GM18507 (cell line): ENCODE data around the gene NMNAT3.
A peak's percentile ranks its signal among the peaks of the same experiment; 100 is the strongest.

Source experiments
- DNase-seq: peaks from one replicate; pipeline ENCODE4 v3.0.0; 2011; ENCODE audit warnings: low read depth; ENCODE audit not compliant: insufficient read length; ENCODE audit errors: extremely low spot score
- FAIRE-seq: peaks from 2 replicates; lab custom pipeline; 2011; peaks lifted over from hg19 to GRCh38; lab: Jason Lieb, UNC

NMNAT3 gene

DNA sequence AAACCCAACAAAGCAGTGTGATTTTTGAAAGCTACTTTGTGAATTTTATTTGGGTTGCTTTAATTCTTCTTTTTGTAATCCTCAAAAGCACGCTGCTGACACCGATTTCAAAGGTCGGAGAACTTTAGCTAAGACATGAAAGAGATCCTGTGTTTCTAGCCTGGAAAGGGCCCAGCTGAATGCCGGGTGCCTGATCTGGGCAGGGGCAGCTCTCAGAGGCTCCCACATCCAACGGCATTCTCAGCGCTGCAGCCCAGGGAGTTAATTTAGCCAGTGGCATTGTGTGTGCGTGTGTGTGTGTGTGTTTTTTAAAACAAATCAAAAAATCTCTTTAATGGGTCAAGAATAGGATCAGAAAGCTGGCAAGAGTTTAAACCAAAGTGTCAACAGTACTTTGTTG, 144.8 kb downstream of the NMNAT3 start:
- DNase-seq (no peak), FAIRE-seq (no peak)

DNA sequence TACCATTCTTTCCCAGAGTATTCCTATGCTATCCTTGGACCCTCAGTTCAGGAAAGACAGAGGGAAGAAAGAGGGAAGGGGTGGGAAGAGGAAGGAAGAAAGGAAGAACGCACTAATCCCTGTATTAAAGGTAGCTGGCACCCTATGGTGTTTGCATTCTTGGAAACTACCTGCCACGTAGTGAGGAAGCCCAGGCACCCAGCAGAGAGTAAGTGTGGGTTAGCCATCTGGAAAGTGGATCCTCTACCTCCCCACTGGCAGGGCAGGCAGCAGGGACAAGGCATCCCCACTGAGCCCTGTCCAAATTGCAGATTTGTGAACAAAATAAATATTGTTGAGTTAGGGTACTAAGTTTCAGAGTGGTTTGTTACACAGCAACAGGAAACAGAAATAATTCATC, 147.1 kb downstream of the NMNAT3 start:
- DNase-seq (no peak), FAIRE-seq (no peak)

GRCh38 chr3:139529662-139530061, 148.1 kb downstream of the NMNAT3 start:
- FAIRE-seq (no peak), DNase-seq (no peak)

DNA sequence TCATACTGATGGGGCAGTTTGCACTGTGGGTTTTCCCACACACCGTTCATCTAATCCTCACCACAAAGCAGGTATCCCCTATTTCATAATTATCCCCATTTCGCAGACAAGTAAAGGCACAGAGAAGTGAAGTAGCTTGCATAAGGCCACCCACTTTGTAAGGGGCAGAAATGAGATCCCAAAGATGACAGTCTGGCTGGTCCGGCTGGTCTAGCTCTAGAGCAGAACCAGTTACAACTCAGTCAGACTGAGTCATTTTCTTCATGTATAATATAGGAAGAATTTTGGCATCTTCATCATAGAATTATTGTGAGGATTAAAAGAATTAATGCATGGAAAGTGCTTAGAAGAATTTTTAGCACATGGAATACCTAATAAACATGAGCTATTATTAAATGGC, 148.8 kb downstream of the NMNAT3 start:
- FAIRE-seq (no peak), DNase-seq (no peak)

GRCh38 chr3:139528281-139528680, 149.5 kb downstream of the NMNAT3 start:
- FAIRE-seq, result no peak
- no peak for DNase-seq

DNA sequence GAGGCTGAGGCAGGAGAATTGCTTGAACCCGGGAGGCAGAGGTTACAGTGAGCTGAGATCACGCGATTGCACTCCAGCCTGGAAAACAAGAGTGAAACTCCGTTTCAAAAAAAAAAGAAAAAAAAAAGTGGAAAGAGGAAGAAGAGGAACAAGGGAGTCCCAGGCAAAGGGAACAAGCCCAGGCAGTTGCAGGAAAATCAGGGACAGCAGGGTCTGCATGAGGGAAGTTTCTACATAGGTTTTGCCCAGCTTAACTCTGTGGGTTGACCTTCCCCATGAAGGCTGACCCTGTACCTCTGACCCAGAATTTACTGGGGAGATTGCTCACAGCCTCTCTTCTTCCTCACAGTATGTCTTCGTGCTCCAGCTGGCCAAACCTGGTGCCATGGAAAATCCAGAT, 150.5 kb downstream of the NMNAT3 start:
- FAIRE-seq (no peak), DNase-seq (no peak)

GRCh38 chr3:139526146-139526545, 151.6 kb downstream of the NMNAT3 start:
- FAIRE-seq (no peak), DNase-seq (no peak)

DNA sequence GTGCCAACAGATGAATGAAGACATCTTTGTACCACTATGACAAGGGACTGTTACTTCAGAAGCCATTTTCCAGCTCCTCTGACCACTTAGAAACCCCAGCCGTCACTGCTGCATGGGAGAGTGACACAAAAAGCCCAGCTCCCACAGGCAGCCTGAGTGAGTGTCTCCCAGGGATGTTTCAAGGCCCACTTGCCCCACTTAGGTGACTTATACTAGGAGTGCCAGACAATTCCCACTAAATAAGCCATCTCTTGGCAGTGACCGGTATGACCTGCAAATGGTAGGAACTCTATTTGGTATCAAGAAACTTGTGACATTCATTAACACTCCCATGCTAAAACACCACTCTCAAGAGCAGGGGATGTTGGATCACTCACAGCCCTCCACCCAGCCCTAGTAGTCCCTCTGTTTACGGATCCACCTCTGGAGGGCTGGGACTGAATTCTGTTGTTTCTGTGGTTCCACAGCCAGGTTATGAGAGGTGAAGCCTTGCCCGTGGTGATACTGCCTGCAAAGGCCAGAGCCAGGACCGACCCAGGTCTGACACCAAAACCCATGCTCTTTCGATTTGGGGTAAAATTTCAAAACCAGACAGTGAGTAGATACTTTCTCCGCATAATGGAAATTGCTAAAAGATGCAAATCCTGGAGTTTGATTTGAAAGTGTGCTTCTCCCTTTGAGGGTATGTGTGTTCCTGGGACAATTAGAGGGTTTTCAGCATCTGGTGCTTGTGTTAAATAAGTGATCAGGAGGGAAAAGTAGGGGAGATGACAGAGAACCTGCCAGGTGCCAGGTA, 152.7 kb downstream of the NMNAT3 start:
- DNase-seq (no peak), FAIRE-seq (no peak)

- FAIRE-seq (no peak), DNase-seq (no peak)
Measured at GRCh38 chr3:139523718-139524117, 154.1 kb downstream of the NMNAT3 start.

DNA sequence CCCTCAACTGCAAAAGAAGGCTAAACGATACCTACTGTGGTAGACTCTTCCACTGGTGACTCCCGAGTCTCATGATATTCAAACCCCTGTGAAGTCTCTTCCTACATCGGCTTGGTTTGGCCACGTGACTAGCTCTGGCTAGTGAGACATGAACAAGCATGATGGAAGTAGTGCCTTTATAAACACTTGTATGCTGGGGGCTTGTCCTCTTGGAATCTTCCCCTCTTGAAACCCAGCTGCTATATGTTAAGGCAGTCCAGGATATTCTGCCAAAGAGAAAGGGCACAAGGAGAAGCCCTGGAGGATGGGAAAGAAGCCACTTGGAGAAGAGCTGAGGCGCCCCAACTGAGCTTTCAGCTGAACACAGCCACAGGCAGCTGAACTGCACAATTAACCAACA, 154.6 kb downstream of the NMNAT3 start:
- FAIRE-seq (no peak), DNase-seq (no peak)

GRCh38 chr3:139522421-139522820, 155.4 kb downstream of the NMNAT3 start:
- FAIRE-seq (no peak), DNase-seq (no peak)

GRCh38 chr3:139521816-139522215, 156.0 kb downstream of the NMNAT3 start:
- DNase-seq, result no peak
- FAIRE-seq, result no peak

GRCh38 chr3:139521144-139521543, 156.6 kb downstream of the NMNAT3 start:
- DNase-seq (no peak), FAIRE-seq (no peak)

DNA sequence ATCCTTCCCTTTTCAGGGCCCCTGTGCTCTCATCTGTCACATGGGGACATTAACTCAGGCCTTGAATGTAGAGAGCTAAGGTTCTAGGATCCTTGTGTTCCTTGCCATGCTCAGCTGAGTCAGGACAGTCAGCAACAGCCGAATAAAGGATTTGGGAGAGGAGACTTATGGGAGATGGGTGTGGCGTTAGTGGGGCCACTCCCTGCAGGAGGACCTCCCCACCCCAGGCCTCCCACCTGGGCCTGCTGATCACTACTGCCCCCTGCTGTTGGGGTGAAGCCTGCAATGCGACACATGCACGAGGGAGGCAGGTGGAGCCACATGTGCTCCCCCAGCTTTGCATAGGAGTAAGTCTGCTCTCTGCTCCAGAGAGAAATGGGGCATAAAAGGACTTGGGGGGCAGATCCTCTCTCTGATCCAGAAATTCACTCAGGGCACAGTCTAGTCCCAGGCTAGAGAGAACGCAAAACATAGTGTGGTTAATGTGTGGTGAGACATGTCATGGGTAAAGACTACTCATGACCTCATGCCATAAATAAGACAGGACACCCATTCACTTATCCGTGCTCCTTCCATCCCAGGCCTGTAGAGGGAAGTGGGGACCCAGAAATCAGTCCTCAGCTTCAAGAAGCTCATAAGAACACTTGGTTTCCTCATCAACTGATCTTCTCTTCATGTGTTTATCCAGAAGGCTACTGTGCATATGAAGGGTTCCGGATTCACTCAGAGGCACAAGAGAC, 157.6 kb downstream of the NMNAT3 start:
- no peak for FAIRE-seq
- DNase-seq, result peak; percentile 15

- FAIRE-seq (no peak), DNase-seq (no peak)
Measured at GRCh38 chr3:139518926-139519842, 158.6 kb downstream of the NMNAT3 start.

- DNase-seq (no peak), FAIRE-seq (no peak)
Measured at GRCh38 chr3:139518306-139518705, 159.5 kb downstream of the NMNAT3 start.

- DNase-seq (no peak), FAIRE-seq (no peak)
Measured at GRCh38 chr3:139517321-139518065, 160.3 kb downstream of the NMNAT3 start.

DNA sequence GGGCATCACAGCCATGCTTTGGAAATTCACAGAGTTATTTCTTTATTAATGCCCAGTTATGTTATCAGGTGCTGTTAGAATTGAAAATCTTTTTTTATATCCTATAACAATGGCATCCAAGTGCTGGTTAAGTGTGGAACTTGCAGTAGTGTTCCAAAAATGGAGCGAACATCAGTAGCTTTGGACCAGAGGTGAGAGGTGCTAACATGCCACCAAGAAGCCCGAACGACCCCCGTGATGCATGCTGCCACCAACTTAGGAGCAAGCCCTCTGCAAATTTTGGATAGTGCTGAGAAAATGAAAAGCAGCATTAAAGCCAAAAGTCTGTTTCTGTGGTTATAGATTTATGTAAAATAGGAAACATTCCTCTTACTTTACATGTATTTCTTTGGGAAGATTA, 163.0 kb downstream of the NMNAT3 start:
- FAIRE-seq (no peak), DNase-seq (no peak)
